Subcutaneous adipose tissue (tissue), 4 donors: ENCODE results near the gene RAB3IL1. TPM values are rescaled to one million over a fixed set of nuclear protein-coding genes. Genes with fewer than 3 reads are reported as not detected.

ENCODE experiments used
- small RNA-seq: library from RNA; depleted of rRNA; stranded (forward); fragments of <200 nt; gene quantifications from one replicate; pipeline ENCODE3, GENCODE V24; 2016
- total RNA-seq, 4 donors: library from RNA; depleted of rRNA; stranded (reverse); fragments of >200 nt; gene quantifications; one replicate each; pipeline ENCODE4 v1.1.0, GENCODE V29; 2016
- TF ChIP-seq, protein P1 (sequence below): fragments of 450-650 bp; IDR thresholded peaks from one replicate; pipeline ENCODE4 v1.5.1; 2016; ENCODE audit warnings: low read depth, mild to moderate bottlenecking, control low read depth, antibody characterized with exemption, moderate library complexity

Gene RAB3IL1
- total RNA-seq, 4 donors from 2014 or later, result 12.7 to 36.8 (median 21.0) TPM

DNA sequence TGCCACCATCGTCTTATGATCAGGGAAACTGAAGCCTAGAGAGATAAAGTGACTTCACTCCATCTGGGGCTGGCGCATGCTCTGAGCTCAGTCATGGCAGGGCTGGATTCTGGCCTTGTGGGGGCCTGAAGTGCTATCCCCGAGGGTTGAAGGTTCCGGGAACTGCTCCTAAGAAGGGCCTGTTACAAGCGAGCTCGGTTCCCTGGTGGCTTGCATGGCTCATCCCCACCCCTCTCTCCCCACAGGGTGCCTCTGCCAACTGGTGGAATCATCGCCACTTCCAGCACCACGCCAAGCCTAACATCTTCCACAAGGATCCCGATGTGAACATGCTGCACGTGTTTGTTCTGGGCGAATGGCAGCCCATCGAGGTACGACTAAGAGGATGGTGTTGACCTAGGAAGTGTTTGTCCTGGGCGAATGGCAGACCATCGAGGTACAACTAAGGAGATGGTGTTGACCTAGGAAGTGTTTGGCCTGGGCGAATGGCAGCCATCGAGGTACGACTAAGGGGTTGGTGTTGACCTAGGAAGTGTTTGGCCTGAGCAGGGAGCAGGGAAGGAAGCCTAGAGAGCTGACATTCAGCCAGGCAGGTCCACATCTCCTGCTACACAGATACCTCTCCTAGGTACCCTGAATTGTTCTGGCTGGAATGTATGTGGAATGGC is 69.3 kb downstream of the RAB3IL1 start:
- TF ChIP-seq, protein P1, sequence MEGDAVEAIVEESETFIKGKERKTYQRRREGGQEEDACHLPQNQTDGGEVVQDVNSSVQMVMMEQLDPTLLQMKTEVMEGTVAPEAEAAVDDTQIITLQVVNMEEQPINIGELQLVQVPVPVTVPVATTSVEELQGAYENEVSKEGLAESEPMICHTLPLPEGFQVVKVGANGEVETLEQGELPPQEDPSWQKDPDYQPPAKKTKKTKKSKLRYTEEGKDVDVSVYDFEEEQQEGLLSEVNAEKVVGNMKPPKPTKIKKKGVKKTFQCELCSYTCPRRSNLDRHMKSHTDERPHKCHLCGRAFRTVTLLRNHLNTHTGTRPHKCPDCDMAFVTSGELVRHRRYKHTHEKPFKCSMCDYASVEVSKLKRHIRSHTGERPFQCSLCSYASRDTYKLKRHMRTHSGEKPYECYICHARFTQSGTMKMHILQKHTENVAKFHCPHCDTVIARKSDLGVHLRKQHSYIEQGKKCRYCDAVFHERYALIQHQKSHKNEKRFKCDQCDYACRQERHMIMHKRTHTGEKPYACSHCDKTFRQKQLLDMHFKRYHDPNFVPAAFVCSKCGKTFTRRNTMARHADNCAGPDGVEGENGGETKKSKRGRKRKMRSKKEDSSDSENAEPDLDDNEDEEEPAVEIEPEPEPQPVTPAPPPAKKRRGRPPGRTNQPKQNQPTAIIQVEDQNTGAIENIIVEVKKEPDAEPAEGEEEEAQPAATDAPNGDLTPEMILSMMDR, result no peak

Small RNAs within 50 kb of the gene (small RNA-seq; reads per million reads assigned to genes)
- gene MIR6746 (not detected), gene RNU6-1243P (not detected)

Other genes starting within 250 kb of the RAB3IL1 start
- gene DAGLA, start 237.2 kb downstream of the RAB3IL1 start, total RNA-seq, result 1 to 10 TPM; 1.1 to 3.2 (median 1.8) TPM
- gene MYRF, start 164.9 kb downstream of the RAB3IL1 start, total RNA-seq, result under 1 TPM in 2 of 4 donors, not detected in 2; 0.17 to 0.33 TPM
- 10 to 100 TPM; 13.6 to 73.4 (median 44.3) TPM for gene TMEM258, start 125.0 kb downstream of the RAB3IL1 start, total RNA-seq
- 1 to 10 TPM; 4.9 to 7.7 (median 6.3) TPM for gene FEN1, start 124.7 kb downstream of the RAB3IL1 start, total RNA-seq
- gene FADS1, start 100.6 kb downstream of the RAB3IL1 start, total RNA-seq, result 100 to 1,000 TPM in 1 of 4 donors, 10 to 100 TPM in 3; 15.8 to 115 (median 29.4) TPM
- gene FADS2, start 89.3 kb downstream of the RAB3IL1 start, total RNA-seq, result 10 to 100 TPM in 3 of 4 donors, 1 to 10 TPM in 1; 5.4 to 24.8 (median 14.7) TPM
- gene FADS3, start 26.0 kb downstream of the RAB3IL1 start, total RNA-seq, result 100 to 1,000 TPM in 3 of 4 donors, 10 to 100 TPM in 1; 78.5 to 322 (median 136) TPM
- 10 to 100 TPM in 2 of 4 donors, 1 to 10 TPM in 2; 8.1 to 14.3 (median 10.1) TPM for gene BEST1, start 32.8 kb upstream of the RAB3IL1 start, total RNA-seq
- gene FTH1, start 50.1 kb upstream of the RAB3IL1 start, total RNA-seq, result over 10,000 TPM in 1 of 4 donors, 1,000 to 10,000 TPM in 3; 6,293 to 12,889 (median 8,191) TPM
- gene INCENP, start 206.4 kb upstream of the RAB3IL1 start, total RNA-seq, result 10 to 100 TPM in 3 of 4 donors, 1 to 10 TPM in 1; 8.8 to 15.0 (median 12.3) TPM